Measurements from ENCODE around the gene CGB8. TPM values are rescaled to one million over a fixed set of nuclear protein-coding genes. Genes with fewer than 3 reads are reported as not detected.

Gene CGB8
- total and polyA plus RNA-seq, 2 of the 4 experiments (the other 2 are of a cell fraction): 0.48 TPM; not detected in 1

DNA sequence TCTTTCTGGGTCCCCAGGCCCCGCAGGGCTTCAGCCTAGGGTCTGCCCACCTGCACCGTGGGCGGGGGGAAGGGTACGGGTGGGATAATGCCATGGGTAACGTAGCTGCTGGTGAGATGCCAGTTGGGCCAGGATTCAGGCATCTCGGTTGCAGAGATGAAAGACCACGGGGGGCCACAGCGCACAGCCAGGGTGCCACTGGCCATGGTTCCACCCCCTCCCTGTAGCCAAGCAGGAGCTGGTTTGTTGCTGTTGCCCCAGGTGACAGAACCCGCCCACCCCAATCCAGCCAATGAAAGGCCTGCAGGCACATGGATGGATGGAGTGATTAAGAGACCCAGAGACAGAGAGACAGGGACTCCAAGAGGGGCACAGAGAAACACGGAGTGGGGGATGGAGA is 9.7 kb upstream of the CGB8 start:
- no peak overlapping the region for H4K91ac ChIP-seq (ENCODE audit: insufficient read depth, low read depth, low read length)
- no TSS peak for BruUV-seq (replicated peaks)
- H3K4ac ChIP-seq (ENCODE audit: low read depth, low read length): no peak overlapping the region
- no peak overlapping the region for H3K4me3 ChIP-seq (ENCODE audit: insufficient read depth, low read depth, low read length)
- H2AK5ac ChIP-seq (ENCODE audit: low read depth, low read length): no peak overlapping the region
- DNase-seq (peak; percentile 25), ATAC-seq (ENCODE audit: low read depth) (no peak)
- no peaks in the 10 kb centered on the region for H3K9me3 ChIP-seq (ENCODE audit: control insufficient read depth, insufficient read depth, low read length)
- peak overlapping the region; percentile 55 for H2AK9ac ChIP-seq (replicated peaks; ENCODE audit: low read depth, low read length, poor library complexity)
- H2BK15ac ChIP-seq (ENCODE audit: low read depth, low read length): no peak overlapping the region
- H2AFZ ChIP-seq (replicated peaks; ENCODE audit: low read length, poor library complexity): no peak overlapping the region
- in situ Hi-C loops (cut with MboI; ENCODE audit: low sequenced_read_pairs) (no loop called here), intact Hi-C loops (cut with micrococcal nuclease) (loop anchor here (5.0 kb wide), 1 partner anchor 66 kb away; the partner anchor contains the start of genes GYS1 and RUVBL2), dilution Hi-C loops (cut with HindIII; ENCODE audit: low sequenced_read_pairs, unreplicated experiment) (no loop called here)
- no peak overlapping the region for H2BK20ac ChIP-seq (ENCODE audit: low read depth, low read length)
- no peak overlapping the region for H4K5ac ChIP-seq (ENCODE audit: low read depth, low read length)
- no peak overlapping the region for H3K56ac ChIP-seq (ENCODE audit: extremely low read depth, insufficient read depth, low read length)
- H3K4me2 ChIP-seq (ENCODE audit: low read depth, low read length): no peak overlapping the region
- peaks cover 0 to 5% of the 10 kb centered on the region in 2 experiments; a peak in 3 of 4 replicates for H3K79me1 ChIP-seq (ENCODE audit: low read depth in 1 of 2, low read length in 2 of 2)
- H4K8ac ChIP-seq (ENCODE audit: low read depth in 2 of 2, low read length in 2 of 2): no peak overlapping the region
- no peak overlapping the region for H3K27ac ChIP-seq (ENCODE audit: insufficient read depth, low read length)
- H2BK120ac ChIP-seq (ENCODE audit: low read depth, low read length): no peak overlapping the region
- H2BK5ac ChIP-seq (ENCODE audit: low read depth, low read length, poor library complexity, severe bottlenecking): no peak overlapping the region
- H3K27me3 ChIP-seq (ENCODE audit: control insufficient read depth, insufficient read depth, low read length): peaks cover 9% of the 10 kb centered on the region; the same call in 1 of the 2 replicates
- POLR2A ChIA-PET (ENCODE audit: unreplicated experiment): no interaction called here
- H3K18ac ChIP-seq (ENCODE audit: low read depth, low read length): no peak overlapping the region
- no peaks in the 10 kb centered on the region for H4K20me1 ChIP-seq (ENCODE audit: insufficient read depth, low read length)
- H3K23ac ChIP-seq (ENCODE audit: low read depth, low read length): no peak overlapping the region
- 0% methylated on average over 1 of the region's 10 CpGs; no CpG with 5 or more reads in 1 of the 2 experiments for WGBS, 2 experiments (ENCODE audit: extremely low coverage in 2 of 2, insufficient read length in 1 of 2)
- no peak overlapping the region for H3K14ac ChIP-seq (replicated peaks; ENCODE audit: low read depth, low read length)
- H3K4me1 ChIP-seq (ENCODE audit: control insufficient read depth, insufficient read depth, low read length): peaks cover 2% of the 10 kb centered on the region; the same call in 1 of the 2 replicates
- no peak overlapping the region for H3K9ac ChIP-seq (ENCODE audit: low read depth, low read length)
- H3K36me3 ChIP-seq (ENCODE audit: control insufficient read depth, insufficient read depth, low read length): no peaks in the 10 kb centered on the region
- TF ChIP-seq CTCF (conservative IDR thresholded peaks at IDR 0.05; ENCODE audit: low read depth, low read length) (no peak), BHLHE40 (IDR thresholded peaks at IDR 0.05; ENCODE audit: low read depth, low read length) (no peak), RAD21 (IDR thresholded peaks at IDR 0.05; ENCODE audit: low read length) (no peak), RFX5 (IDR thresholded peaks at IDR 0.05; ENCODE audit: low read depth, low read length) (no peak), USF2 (IDR thresholded peaks at IDR 0.05; ENCODE audit: low read depth, low read length) (no peak), MAFK (IDR thresholded peaks at IDR 0.05; ENCODE audit: low read depth, low read length) (no peak), FOS (IDR thresholded peaks at IDR 0.05; ENCODE audit: low read depth, low read length) (no peak), SMC3 (IDR thresholded peaks at IDR 0.05; ENCODE audit: low read depth, low read length) (no peak), RCOR1 (IDR thresholded peaks at IDR 0.05; ENCODE audit: insufficient replicate concordance, low read length) (no peak), NFE2L2 (IDR thresholded peaks at IDR 0.05; ENCODE audit: low read depth, low read length) (no peak)
- TF ChIP-seq, protein P1, sequence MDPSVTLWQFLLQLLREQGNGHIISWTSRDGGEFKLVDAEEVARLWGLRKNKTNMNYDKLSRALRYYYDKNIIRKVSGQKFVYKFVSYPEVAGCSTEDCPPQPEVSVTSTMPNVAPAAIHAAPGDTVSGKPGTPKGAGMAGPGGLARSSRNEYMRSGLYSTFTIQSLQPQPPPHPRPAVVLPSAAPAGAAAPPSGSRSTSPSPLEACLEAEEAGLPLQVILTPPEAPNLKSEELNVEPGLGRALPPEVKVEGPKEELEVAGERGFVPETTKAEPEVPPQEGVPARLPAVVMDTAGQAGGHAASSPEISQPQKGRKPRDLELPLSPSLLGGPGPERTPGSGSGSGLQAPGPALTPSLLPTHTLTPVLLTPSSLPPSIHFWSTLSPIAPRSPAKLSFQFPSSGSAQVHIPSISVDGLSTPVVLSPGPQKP (IDR thresholded peaks at IDR 0.05; ENCODE audit: borderline replicate concordance, low read depth, low read length): no peak
- CTCF ChIA-PET: no interaction called here
- no peaks in the 10 kb centered on the region for H3K9me1 ChIP-seq (ENCODE audit: insufficient read depth, low read length)

Measured in IMR-90 (cell line).